GM23338 (cell line): Measurements from ENCODE around the gene RNASEH2C.

ENCODE experiments used
- CTCF ChIP-seq, 2 experiments: fragments of 200-600 bp in 1 of 2; sonication (generic) in 1 of 2; conservative IDR thresholded peaks; 2 replicates each; pipeline versions ENCODE4 v1.5.1 to v1.6.1; 2016 to 2017; ENCODE audit warnings: antibody characterized with exemption in 2 of 2, low read depth in 2 of 2, mild to moderate bottlenecking in 2 of 2, moderate library complexity in 1 of 2
- EZH2 ChIP-seq: fragments of 200-600 bp; sonication (generic); IDR thresholded peaks from one replicate; pipeline ENCODE4 v1.8.0; 2017; ENCODE audit warnings: antibody characterized with exemption, mild to moderate bottlenecking, low read depth; ENCODE audit not compliant: unreplicated experiment
- POLR2AphosphoS5 ChIP-seq: IDR thresholded peaks from 2 replicates; pipeline ENCODE4 v1.6.1; 2016; ENCODE audit warnings: antibody characterized with exemption, low read depth
- REST ChIP-seq: IDR thresholded peaks from one replicate; pipeline ENCODE4 v1.6.1; 2018; ENCODE audit warnings: antibody characterized with exemption; ENCODE audit not compliant: unreplicated experiment
- ZNF114 ChIP-seq: fragments of 250-450 bp; sonication (Bioruptor Pico); IDR thresholded peaks from 2 replicates; pipeline ENCODE4 v1.5.0; 2020; ENCODE audit warnings: mild to moderate bottlenecking, moderate library complexity
- ZNF331 ChIP-seq: fragments of 250-450 bp; sonication (Bioruptor Pico); IDR thresholded peaks from 2 replicates; pipeline ENCODE4 v1.5.0; 2020; ENCODE audit warnings: low read depth, mild to moderate bottlenecking, moderate library complexity

GRCh38 chr11:65711785-65712632 lies 8.6 kb downstream of the RNASEH2C start, which contains the start of gene KAT5:
- peak; percentile 76 to 95 for TF ChIP-seq CTCF (conservative IDR thresholded peaks at IDR 0.05; ENCODE audit: low read depth in 2 of 2)
- peak; percentile 48 for TF ChIP-seq POLR2AphosphoS5
- TF ChIP-seq EZH2, result no peak
- TF ChIP-seq ZNF331 (CRISPR knock-in tag), result no peak
- no peak for TF ChIP-seq REST
- 0 out of 2 replicates have a peak, but pooled peaks have one; percentile 29 for TF ChIP-seq ZNF114
